ENCODE data around the gene MAML2.

- TF ChIP-seq CTCF (IDR thresholded peaks at IDR 0.05) (peak in 1 of 6 experiments; percentile 1), POLR2A (IDR thresholded peaks at IDR 0.05) (no peak)
Measured at GRCh38 chr11:96388891-96389719, 46.1 kb upstream of the MAML2 start.

Measured in esophagus squamous epithelium (tissue), 4 donors.